GM19023 (cell line): ENCODE results near the gene DPM1.

Experiments used
- ATAC-seq: cut with Tn5 transposase; IDR thresholded peaks from one replicate; pipeline ENCODE4 v1.9.1; 2021; ENCODE audit warnings: mild to moderate bottlenecking, moderate library complexity; ENCODE audit not compliant: unreplicated experiment

The DPM1 gene

GRCh38 chr20:50957798-50958614 lies at the start of gene DPM1:
TSS of gene DPM1 (minus strand) at chr20:50958532. CDS start at chr20:50958523, 9 bp downstream.
- ATAC-seq, result peak; percentile 81

GRCh38 chr20:51005214-51005613 lies 46.9 kb upstream of the DPM1 start:
- ATAC-seq, result no peak

- ATAC-seq, result no peak
Observed at GRCh38 chr20:51004781-51005180, 46.4 kb upstream of the DPM1 start.

GRCh38 chr20:51004305-51004727 lies 46.0 kb upstream of the DPM1 start:
- no peak for ATAC-seq

- no peak for ATAC-seq
Observed at GRCh38 chr20:51003753-51004152, 45.4 kb upstream of the DPM1 start.

- ATAC-seq, result no peak
Observed at GRCh38 chr20:51002633-51003032, 44.3 kb upstream of the DPM1 start.

- ATAC-seq, result no peak
Observed at GRCh38 chr20:51001430-51002265, 43.3 kb upstream of the DPM1 start.

- ATAC-seq, result no peak
Observed at GRCh38 chr20:50999355-50999754, 41.0 kb upstream of the DPM1 start.

GRCh38 chr20:50996901-50997865 lies 38.9 kb upstream of the DPM1 start:
- no peak for ATAC-seq

GRCh38 chr20:50995506-50995905 lies 37.2 kb upstream of the DPM1 start:
- no peak for ATAC-seq

GRCh38 chr20:50993876-50994275 lies 35.5 kb upstream of the DPM1 start:
- no peak for ATAC-seq

- peak; percentile 54 for ATAC-seq
Observed at GRCh38 chr20:50992733-50993457, 34.6 kb upstream of the DPM1 start.

GRCh38 chr20:50992336-50992732 lies 34.0 kb upstream of the DPM1 start:
- ATAC-seq, result no peak

GRCh38 chr20:50991076-50991475 lies 32.7 kb upstream of the DPM1 start:
- ATAC-seq, result no peak

GRCh38 chr20:50987493-50988210 lies 29.3 kb upstream of the DPM1 start:
- no peak for ATAC-seq

- ATAC-seq, result no peak
Observed at GRCh38 chr20:50983321-50983720, 25.0 kb upstream of the DPM1 start.

GRCh38 chr20:50982363-50982762 lies 24.0 kb upstream of the DPM1 start:
- no peak for ATAC-seq

- ATAC-seq, result no peak
Observed at GRCh38 chr20:50981714-50982048, 23.3 kb upstream of the DPM1 start.

- ATAC-seq, result no peak
Observed at GRCh38 chr20:50980851-50981713, 22.8 kb upstream of the DPM1 start.
